ENCODE results near the gene MRPL1. TPM values are rescaled to one million over a fixed set of nuclear protein-coding genes. Genes with fewer than 3 reads are reported as not detected.
"Not testable (repeated sequence)": the region's sequence is repeated elsewhere in the genome, so short reads cannot be mapped to it uniquely, and the experiment has no call there.

The MRPL1 gene
- polyA plus RNA-seq, 3 donors = 14.8 to 33.0 (median 21.9) TPM

DNA sequence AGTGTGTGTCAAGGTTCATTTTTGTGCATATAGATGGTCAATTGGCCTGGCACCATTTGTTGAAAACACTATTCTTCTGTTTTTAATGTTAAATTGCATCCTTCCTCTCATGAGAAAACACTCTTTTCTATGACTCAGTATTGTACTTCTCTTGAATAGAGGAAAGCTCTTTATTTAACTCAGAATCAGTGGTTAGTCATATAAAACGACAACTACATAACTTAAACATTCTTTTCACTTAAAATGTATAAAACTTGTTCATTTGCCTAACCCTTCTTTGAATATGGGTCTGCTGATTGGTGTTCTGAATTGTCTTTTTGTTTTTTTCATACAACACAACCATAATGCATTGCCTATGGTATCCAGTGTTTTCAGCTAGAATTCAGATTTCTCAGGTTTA, 17.2 kb upstream of the MRPL1 start:
- 76 to 83% (median 77%) methylated on average over 1 of the region's 1 CpG for WGBS, 3 donors
- no peak overlapping the region for H3K27ac ChIP-seq (ENCODE audit: low read depth, low read length)

GRCh38 chr4:77845929-77846328, 16.7 kb upstream of the MRPL1 start:
- WGBS, 3 donors = 78 to 89% (median 85%) methylated on average over 3 of the region's 3 CpGs
- H3K27ac ChIP-seq (ENCODE audit: low read depth, low read length) = no peak overlapping the region

DNA sequence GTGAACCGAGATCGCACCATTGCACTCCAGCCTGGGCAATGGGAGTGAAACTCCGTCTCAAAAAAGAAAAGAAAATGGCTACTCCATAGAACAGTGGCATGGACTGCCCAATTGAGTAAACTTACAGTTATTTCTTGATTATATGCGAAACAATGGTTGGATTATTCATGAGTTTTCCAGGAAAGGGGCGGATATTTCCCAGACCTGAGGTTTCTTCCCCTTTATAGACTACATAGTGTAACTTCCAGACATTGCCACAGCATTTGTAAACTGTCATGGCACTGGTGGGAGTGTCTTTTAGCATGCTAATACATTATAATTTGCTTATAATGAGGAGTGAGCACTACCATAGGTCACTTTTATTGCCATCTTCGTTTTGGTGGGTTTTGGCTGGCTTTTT, 14.1 kb upstream of the MRPL1 start:
- H3K27ac ChIP-seq (ENCODE audit: low read depth, low read length) = no peak overlapping the region
- WGBS, 3 donors = 90 to 96% (median 94%) methylated on average over 6 of the region's 6 CpGs

GRCh38 chr4:77849278-77849965, 13.2 kb upstream of the MRPL1 start:
- 89 to 93% (median 90%) methylated on average over 12 of the region's 12 CpGs for WGBS, 3 donors
- no peak overlapping the region for H3K27ac ChIP-seq (ENCODE audit: low read depth, low read length)

GRCh38 chr4:77852892-77853495, 9.6 kb upstream of the MRPL1 start:
- no peak overlapping the region for H3K27ac ChIP-seq (ENCODE audit: low read depth, low read length)

DNA sequence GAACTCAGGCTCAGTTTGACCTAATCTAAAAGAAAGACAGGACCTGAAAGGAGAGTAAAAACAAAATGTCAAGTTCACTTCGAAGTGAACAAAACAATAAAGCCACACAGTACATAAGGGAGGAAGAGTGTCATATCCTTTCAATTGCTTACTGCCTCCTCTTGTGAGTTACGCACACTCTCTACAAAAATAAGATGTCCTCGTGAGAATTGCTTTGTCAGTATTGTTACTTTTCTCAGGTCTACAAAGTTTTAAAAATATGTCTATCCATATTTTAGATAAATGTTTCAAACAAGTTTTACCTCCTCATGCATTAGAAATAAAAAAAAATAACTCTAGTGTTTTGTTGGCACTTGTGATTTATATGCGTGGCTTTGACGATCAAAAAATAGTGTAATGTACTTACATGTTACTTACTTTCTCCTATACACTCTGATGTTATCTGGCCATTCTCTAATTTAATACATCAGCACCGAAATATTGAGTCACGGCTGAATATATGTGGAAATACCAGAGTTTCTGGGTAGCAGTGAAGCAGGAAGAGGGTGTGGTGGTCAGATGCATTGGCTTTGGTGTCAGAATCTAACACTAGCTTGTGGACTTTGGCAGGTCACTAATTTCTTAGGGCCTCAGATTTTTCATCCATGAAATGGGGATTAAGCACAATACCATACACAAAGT, 8.1 kb upstream of the MRPL1 start:
- 42 to 69% (median 46%) methylated on average over 7 of the region's 7 CpGs for WGBS, 3 donors
- H3K27ac ChIP-seq (ENCODE audit: low read depth, low read length) = no peak overlapping the region

More at GRCh38 chr4:77852892-77853495, 9.6 kb upstream of the MRPL1 start:
- 37 to 61% (median 52%) methylated on average over 7 of the region's 7 CpGs for WGBS, 3 donors

DNA sequence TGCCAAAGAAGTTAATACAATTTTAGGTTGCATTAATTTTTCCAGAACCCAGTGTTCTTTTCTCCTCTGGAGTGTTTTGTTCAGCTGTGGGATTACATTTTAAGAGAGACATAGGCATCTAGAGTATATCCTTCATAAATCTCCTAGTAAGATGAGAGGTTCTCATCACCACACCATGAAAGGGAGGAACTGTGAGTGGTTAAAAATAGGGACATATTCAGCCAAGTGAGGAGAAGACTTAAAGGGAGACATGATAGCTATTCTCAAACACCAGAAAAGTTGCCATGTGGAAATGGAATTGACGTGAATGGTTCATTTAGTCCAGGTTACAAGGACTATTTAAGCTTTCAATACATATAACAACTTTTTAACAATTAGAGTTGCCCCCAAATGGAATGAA, 6.5 kb upstream of the MRPL1 start:
- 85 to 91% (median 87%) methylated on average over 1 of the region's 1 CpG for WGBS, 3 donors
- H3K27ac ChIP-seq (ENCODE audit: low read depth, low read length) = no peak overlapping the region

- WGBS, 3 donors = 94 to 98% (median 96%) methylated on average over 3 of the region's 3 CpGs
- H3K27ac ChIP-seq (ENCODE audit: low read depth, low read length) = no peak overlapping the region
These were observed 3.4 kb upstream of the MRPL1 start for GRCh38 chr4:77859256-77859655.

DNA sequence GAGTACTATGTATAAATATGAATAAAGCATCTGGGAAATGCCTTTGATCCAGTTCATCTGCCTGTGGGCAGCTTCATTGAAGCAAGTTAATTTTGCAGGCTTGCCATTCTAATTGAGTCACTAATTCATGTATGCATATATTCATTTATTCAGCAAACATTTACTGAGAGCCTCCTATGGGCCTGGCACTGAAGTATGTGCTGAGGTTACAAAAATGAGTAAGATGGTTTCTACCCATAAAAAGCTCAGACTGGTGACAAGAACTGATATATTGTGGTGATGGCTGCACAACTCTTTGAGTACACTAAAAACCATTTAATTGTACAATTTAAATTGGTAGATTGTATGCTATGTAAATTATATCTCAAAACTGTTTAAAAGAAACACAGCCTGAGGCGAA, 1.1 kb upstream of the MRPL1 start:
- WGBS, 3 donors = 76 to 94% (median 88%) methylated on average over 1 of the region's 1 CpG
- no peak overlapping the region for H3K27ac ChIP-seq (ENCODE audit: low read depth, low read length)

GRCh38 chr4:77863341-77863740, 711 bp downstream of the MRPL1 start:
- not testable (repeated sequence) for H3K27ac ChIP-seq (ENCODE audit: low read depth, low read length)
- WGBS, 3 donors = 15 to 24% (median 20%) methylated on average over 14 of the region's 14 CpGs

DNA sequence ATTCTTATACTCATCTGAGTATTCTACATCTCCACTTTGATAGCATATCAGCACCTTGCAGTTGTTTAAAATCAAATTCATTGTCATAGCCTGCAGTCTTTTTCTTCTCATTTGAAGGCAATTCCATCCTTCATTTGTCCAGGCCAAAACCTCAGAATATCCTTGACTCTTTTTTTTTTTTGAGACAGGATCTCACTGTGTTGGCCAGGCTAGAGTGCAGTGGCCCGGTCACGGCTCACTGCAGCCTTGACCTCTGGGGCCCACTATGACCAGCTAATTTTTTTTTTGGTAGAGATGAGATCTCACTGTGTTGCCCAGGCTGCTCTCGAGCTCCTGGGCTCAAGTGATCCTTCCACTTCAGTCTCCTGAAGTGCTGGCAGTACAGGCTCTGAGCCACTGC, 2.6 kb downstream of the MRPL1 start:
- 92 to 94% (median 93%) methylated on average over 3 of the region's 3 CpGs for WGBS, 3 donors
- no peak overlapping the region for H3K27ac ChIP-seq (ENCODE audit: low read depth, low read length)

- no peak overlapping the region for H3K27ac ChIP-seq (ENCODE audit: low read depth, low read length)
- WGBS, 3 donors = 90 to 96% (median 91%) methylated on average over 7 of the region's 7 CpGs
These were observed 10.3 kb downstream of the MRPL1 start for GRCh38 chr4:77872723-77873445.

- WGBS, 3 donors = 94 to 98% (median 95%) methylated on average over 4 of the region's 4 CpGs
- no peak overlapping the region for H3K27ac ChIP-seq (ENCODE audit: low read depth, low read length)
These were observed 14.5 kb downstream of the MRPL1 start for GRCh38 chr4:77877167-77877566.

- H3K27ac ChIP-seq (ENCODE audit: low read depth, low read length) = no peak overlapping the region
- WGBS, 3 donors = 90 to 91% (median 90%) methylated on average over 15 of the region's 15 CpGs
These were observed 15.3 kb downstream of the MRPL1 start for GRCh38 chr4:77877771-77878565.

GRCh38 chr4:77880784-77881183, 18.2 kb downstream of the MRPL1 start:
- no peak overlapping the region for H3K27ac ChIP-seq (ENCODE audit: low read depth, low read length)

DNA sequence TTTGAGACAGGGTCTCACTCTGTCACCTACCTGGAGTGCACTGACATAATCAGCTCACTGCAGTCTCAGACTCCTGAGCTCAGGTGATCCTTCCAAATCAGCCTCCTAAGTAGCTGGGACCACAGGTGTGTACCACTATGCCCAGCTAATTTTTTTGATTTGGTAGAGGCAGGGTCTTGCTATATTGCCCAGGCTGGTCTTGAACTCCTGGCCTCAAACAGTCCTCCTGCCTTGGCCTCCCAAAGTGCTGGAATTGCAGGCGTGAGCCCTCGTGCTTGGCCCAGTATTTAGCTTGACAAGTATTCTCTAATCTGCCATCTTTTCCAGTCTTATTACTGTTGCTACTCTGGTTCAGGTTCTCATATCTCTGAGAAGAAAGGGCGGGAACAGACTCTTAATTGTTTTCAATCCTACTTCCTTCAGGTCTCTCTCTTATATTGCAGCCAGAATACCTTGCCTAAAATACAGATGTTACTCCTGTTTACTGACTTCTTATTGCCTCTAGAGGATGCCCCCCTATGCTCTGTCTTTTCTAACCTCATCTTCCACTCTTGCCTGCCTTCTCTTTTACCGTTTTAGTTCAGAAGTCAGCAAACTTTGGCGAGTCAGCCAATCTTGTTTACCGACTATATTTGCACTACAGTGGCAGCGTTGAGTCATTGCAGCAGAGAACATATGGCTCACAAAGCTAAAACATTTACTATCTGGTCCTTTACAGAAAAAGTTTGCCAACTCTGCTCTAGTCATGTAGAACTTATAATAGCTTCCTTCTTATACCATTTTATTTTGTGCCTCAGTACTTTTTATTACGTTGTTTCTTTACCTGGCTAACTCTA, 19.0 kb downstream of the MRPL1 start:
- no peak overlapping the region for H3K27ac ChIP-seq (ENCODE audit: low read depth, low read length)
- WGBS, 3 donors = 70 to 94% (median 80%) methylated on average over 8 of the region's 8 CpGs

DNA sequence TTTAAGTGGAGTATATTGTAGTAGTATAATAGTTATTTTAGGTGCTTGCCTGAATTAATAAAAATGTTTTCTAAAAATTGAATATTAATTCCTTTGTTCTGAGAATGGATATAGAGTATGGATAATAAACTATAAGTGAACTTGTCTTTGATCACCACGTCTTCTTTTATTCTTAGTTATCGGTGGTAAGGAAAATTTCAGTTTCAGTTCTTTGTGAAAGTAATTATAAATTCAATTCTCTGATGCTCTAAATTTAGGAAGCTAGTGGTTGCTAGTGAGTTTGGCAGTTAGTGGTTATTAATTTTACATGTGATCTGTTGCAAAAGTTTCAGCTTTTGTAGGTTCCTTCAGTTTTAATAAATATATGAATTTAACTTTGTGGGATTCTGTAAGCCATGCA, 30.8 kb downstream of the MRPL1 start:
- 68 to 97% (median 74%) methylated on average over 2 of the region's 2 CpGs for WGBS, 3 donors
- no peak overlapping the region for H3K27ac ChIP-seq (ENCODE audit: low read depth, low read length)

- 64 to 91% (median 76%) methylated on average over 1 of the region's 1 CpG for WGBS, 3 donors
- H3K27ac ChIP-seq (ENCODE audit: low read depth, low read length) = no peak overlapping the region
These were observed 37.0 kb downstream of the MRPL1 start for GRCh38 chr4:77899607-77900006.

Data from adipose tissue (tissue), 3 donors.